A549 (cell line): Measurements from ENCODE around the gene GTF2IRD1. TPM values are rescaled to one million over a fixed set of nuclear protein-coding genes. Genes with fewer than 3 reads are reported as not detected.
"Not testable (repeated sequence)": the region's sequence is repeated elsewhere in the genome, so short reads cannot be mapped to it uniquely, and the experiment has no call there.

Source experiments
- ATAC-seq, 2 experiments: fragments of 200-7000 bp in 1 of 2; fragments of >200 bp in 1 of 2; cut with Nextera tagmentation in 1 of 2; cut with Tn5 transposase in 1 of 2; 3 replicates each; pipeline versions ENCODE4 v1.8.0 to v1.9.1; 2018 to 2020; ENCODE audit warnings: mild to moderate bottlenecking in 1 of 2, moderate library complexity in 1 of 2
- CTCF ChIA-PET: fragments of 300-600 bp; sonication (Branson Sonifier 250); formaldehyde crosslinking; extraction: SDS; loops from one replicate; lab custom pipeline; 2021; ENCODE audit warnings: antibody characterized with exemption, inconsistent platforms; lab: Yijun Ruan, JAX
- POLR2A ChIA-PET: fragments of 350-600 bp; formaldehyde crosslinking; extraction: SDS; loops from one replicate; lab custom pipeline; 2021; ENCODE audit warnings: antibody characterized with exemption, inconsistent platforms; lab: Yijun Ruan, JAX
- DNase-seq, 2 experiments: peaks; one replicate each; pipeline versions ENCODE4 v3.0.0 to v3.0.0-alpha.2; 2011 to 2016; ENCODE audit warnings: low read depth in 1 of 2, low spot score in 1 of 2
- FAIRE-seq: peaks from 2 replicates; lab custom pipeline; 2011; peaks lifted over from hg19 to GRCh38; lab: Jason Lieb, UNC
- H3K27ac ChIP-seq, 2 experiments: fragments of >200 bp; sonication (Bioruptor Twin); formaldehyde crosslinking; 3 replicates each; pipeline ENCODE4 v1.5.1; 2016 to 2017
- H3K4me1 ChIP-seq: fragments of >200 bp; sonication (Bioruptor Twin); formaldehyde crosslinking; 3 replicates; pipeline ENCODE4 v1.6.1; 2016
- H3K4me2 ChIP-seq: fragments of >200 bp; sonication (Bioruptor Twin); formaldehyde crosslinking; 3 replicates; pipeline ENCODE4 v1.6.1; 2016
- H3K4me3 ChIP-seq: fragments of >200 bp; sonication (Bioruptor Twin); formaldehyde crosslinking; 3 replicates; pipeline ENCODE4 v1.5.1; 2016
- H3K9me3 ChIP-seq: fragments of >200 bp; sonication (Bioruptor Twin); formaldehyde crosslinking; 3 replicates; pipeline ENCODE4 v1.6.1; 2016
- BHLHE40 ChIP-seq: IDR thresholded peaks from 2 replicates; pipeline ENCODE4 v1.6.1; 2012; ENCODE audit warnings: low read depth, low read length, inconsistent platforms
- CBX8 ChIP-seq: fragments of 200-600 bp; sonication (generic); IDR thresholded peaks from 2 replicates; pipeline ENCODE4 v1.6.1; 2016
- CEBPB ChIP-seq, 2 experiments: fragments of >200 bp in 1 of 2; sonication (Bioruptor Twin) in 1 of 2; formaldehyde crosslinking in 1 of 2; IDR thresholded peaks; 2 replicates each; pipeline ENCODE4 v1.6.1; 2012 to 2016
- CHD4 ChIP-seq: fragments of 200-600 bp; sonication (generic); IDR thresholded peaks from 2 replicates; pipeline ENCODE4 v1.6.1; 2016; ENCODE audit warnings: antibody characterized with exemption, mild to moderate bottlenecking, borderline replicate concordance
- ESRRA ChIP-seq: fragments of 150-350 bp; IDR thresholded peaks from 2 replicates; pipeline ENCODE4 v1.6.1; 2014; ENCODE audit warnings: mild to moderate bottlenecking, low read length, borderline replicate concordance
- FOSL2 ChIP-seq, 2 experiments: fragments of 450-650 bp in 1 of 2; fragments of >200 bp in 1 of 2; sonication (Bioruptor Twin) in 1 of 2; formaldehyde crosslinking; IDR thresholded peaks; 2 replicates each; pipeline versions ENCODE4 v1.5.0 to v1.6.1; 2016 to 2020; ENCODE audit warnings: mild to moderate bottlenecking in 1 of 2, moderate library complexity in 1 of 2
- HDAC2 ChIP-seq: fragments of 200-600 bp; sonication (generic); IDR thresholded peaks from 2 replicates; pipeline ENCODE4 v1.6.1; 2016
- HEYL ChIP-seq: fragments of 250-450 bp; sonication (Bioruptor Pico); IDR thresholded peaks from 2 replicates; pipeline ENCODE4 v1.8.0; 2021; ENCODE audit warnings: mild to moderate bottlenecking, moderate library complexity
- HOXB13 ChIP-seq: fragments of 250-450 bp; sonication (Bioruptor Pico); IDR thresholded peaks from 2 replicates; pipeline ENCODE4 v1.5.0; 2020; ENCODE audit warnings: low read depth, mild to moderate bottlenecking, moderate library complexity
- HOXB5 ChIP-seq: fragments of 250-450 bp; sonication (Bioruptor Pico); IDR thresholded peaks from 2 replicates; pipeline ENCODE4 v1.5.0; 2020; ENCODE audit warnings: mild to moderate bottlenecking, moderate library complexity
- JUN ChIP-seq, 2 experiments: fragments of >200 bp; sonication (Bioruptor Twin); formaldehyde crosslinking; IDR thresholded peaks; 2 replicates in 1 of 2; 3 replicates in 1 of 2; pipeline ENCODE4 v1.6.1; 2016 to 2017
- JUNB ChIP-seq: fragments of >200 bp; sonication (Bioruptor Twin); formaldehyde crosslinking; IDR thresholded peaks from 2 replicates; pipeline ENCODE4 v1.6.1; 2016
- MAX ChIP-seq: IDR thresholded peaks from 2 replicates; pipeline ENCODE4 v1.6.1; 2012
- NFE2L2 ChIP-seq: fragments of 150-350 bp; conservative IDR thresholded peaks from 2 replicates; pipeline ENCODE4 v1.6.1; 2014; ENCODE audit warnings: low read length
- NPAS2 ChIP-seq: fragments of 250-450 bp; sonication (Bioruptor Pico); IDR thresholded peaks from 2 replicates; pipeline ENCODE4 v1.8.0; 2022; ENCODE audit warnings: mild to moderate bottlenecking, moderate library complexity, borderline replicate concordance
- PBX3 ChIP-seq: IDR thresholded peaks from 2 replicates; pipeline ENCODE4 v1.6.1; 2012
- POLR2A ChIP-seq: IDR thresholded peaks from 2 replicates; pipeline ENCODE4 v1.6.1; 2012; ENCODE audit warnings: mild to moderate bottlenecking, low read length
- RNF2 ChIP-seq: fragments of 200-600 bp; sonication (generic); IDR thresholded peaks from 2 replicates; pipeline ENCODE4 v1.6.1; 2016; ENCODE audit warnings: low read depth, mild to moderate bottlenecking, antibody characterized with exemption, moderate library complexity, borderline replicate concordance
- ZC3H11A ChIP-seq: fragments of 450-650 bp; IDR thresholded peaks from 2 replicates; pipeline ENCODE4 v1.6.1; 2014; ENCODE audit warnings: antibody characterized with exemption, mild to moderate bottlenecking
- ZFP36 ChIP-seq: fragments of 450-650 bp; IDR thresholded peaks from 2 replicates; pipeline ENCODE4 v1.6.1; 2014; ENCODE audit warnings: borderline replicate concordance; ENCODE audit not compliant: partially characterized antibody
- WGBS: methylation state at CpG from one replicate; pipeline ENCODE4 v1.1.6; 2017; ENCODE audit errors: missing lambda C conversion rate; 5-methylcytosine and 5-hydroxymethylcytosine counted together
- polyA plus RNA-seq, 4 experiments: library from polyadenylated mRNA; depleted of rRNA in 3 of 4; stranded (reverse); fragments of >200 nt; fragmentation: RNase III in 1 of 4; extraction: RNeasy Plus Mini Kit Qiagen cat#74134 plus additional on column Dnase treatment in 1 of 4; gene quantifications; 2 replicates in 3 of 4; 3 replicates in 1 of 4; pipeline ENCODE4 v1.2.3, GENCODE V29; 2011 to 2017
- TF ChIP-seq, protein P1 (sequence below): IDR thresholded peaks from 2 replicates; pipeline ENCODE4 v1.6.1; 2012; ENCODE audit warnings: low read depth, borderline replicate concordance
- TF ChIP-seq, protein P2 (sequence below): fragments of >200 bp; sonication (Bioruptor Twin); formaldehyde crosslinking; IDR thresholded peaks from 2 replicates; pipeline ENCODE4 v1.6.1; 2016

Gene GTF2IRD1
- polyA plus RNA-seq, 2 of the 4 experiments (the other 2 are of a cell fraction): 19.9 to 20.5 TPM

- H3K4me1 ChIP-seq: peaks cover 21% of the 10 kb centered on the region
- DNase-seq, H3K4me2 ChIP-seq, FAIRE-seq, ATAC-seq, H3K9me3 ChIP-seq, H3K4me3 ChIP-seq: not testable (repeated sequence)
- ChIA-PET CTCF (interaction anchor here (1.1 to 1.8 kb wide), 3 partner anchors 10 to 78 kb away, joined by 4 to 6 read pairs (median 5); no protein-coding TSS in a partner anchor), POLR2A (interaction anchor here (0.7 kb wide), 1 partner anchor 8 kb away, joined by 8 read pairs; no protein-coding TSS in a partner anchor)
- TF ChIP-seq CEBPB (IDR thresholded peaks at IDR 0.05): 0 out of 4 replicates have a peak, but pooled peaks of 1 of the 2 experiments have one; percentile 12
- H3K27ac ChIP-seq: peak overlapping the region; percentile 12 to 54; a peak in 4 of 6 replicates
- WGBS: 85% methylated on average over 8 of the region's 8 CpGs
These were observed 34.9 kb downstream of the GTF2IRD1 start for GRCh38 chr7:74488518-74489030.

- POLR2A ChIA-PET: interaction anchor here (0.7 kb wide), 1 partner anchor 12 kb away, joined by 3 read pairs; no protein-coding TSS in a partner anchor
- no peak for DNase-seq
- peak; percentile 30 to 41; a peak in 3 of 6 replicates for ATAC-seq
- TF ChIP-seq ZC3H11A (no peak), HOXB13 (no peak), ZFP36 (no peak), CHD4 (no peak), HOXB5 (no peak), POLR2A (no peak), CBX8 (no peak)
- Histone ChIP-seq H3K4me2 (no peak overlapping the region), H3K4me1 (peaks cover 8% of the 10 kb centered on the region; the same call in 2 of the 3 replicates), H3K4me3 (no peak overlapping the region), H3K9me3 (no peaks in the 10 kb centered on the region; the same call in 2 of the 3 replicates), H3K27ac (peak overlapping the region in 1 of 2 experiments; percentile 58; a peak in 3 of 6 replicates)
- CTCF ChIA-PET: interaction anchor here (1.5 to 2.9 kb wide), 3 partner anchors 12 to 76 kb away, joined by 5 to 11 read pairs (median 5); no protein-coding TSS in a partner anchor
- FAIRE-seq: no peak
- WGBS: 85% methylated on average over 19 of the region's 19 CpGs
These were observed 36.6 kb downstream of the GTF2IRD1 start for GRCh38 chr7:74489997-74490945.

GRCh38 chr7:74491490-74491889 lies 37.8 kb downstream of the GTF2IRD1 start:
- H3K4me3 ChIP-seq, FAIRE-seq, ATAC-seq, H3K9me3 ChIP-seq, DNase-seq, POLR2A ChIA-PET, H3K4me1 ChIP-seq, H3K27ac ChIP-seq, H3K4me2 ChIP-seq: not testable (repeated sequence)
- 93% methylated on average over 2 of the region's 2 CpGs for WGBS
- CTCF ChIA-PET: interaction anchor here (0.6 to 2.9 kb wide), 3 partner anchors 14 to 120 kb away, joined by 3 to 11 read pairs (median 5); no protein-coding TSS in a partner anchor

DNA sequence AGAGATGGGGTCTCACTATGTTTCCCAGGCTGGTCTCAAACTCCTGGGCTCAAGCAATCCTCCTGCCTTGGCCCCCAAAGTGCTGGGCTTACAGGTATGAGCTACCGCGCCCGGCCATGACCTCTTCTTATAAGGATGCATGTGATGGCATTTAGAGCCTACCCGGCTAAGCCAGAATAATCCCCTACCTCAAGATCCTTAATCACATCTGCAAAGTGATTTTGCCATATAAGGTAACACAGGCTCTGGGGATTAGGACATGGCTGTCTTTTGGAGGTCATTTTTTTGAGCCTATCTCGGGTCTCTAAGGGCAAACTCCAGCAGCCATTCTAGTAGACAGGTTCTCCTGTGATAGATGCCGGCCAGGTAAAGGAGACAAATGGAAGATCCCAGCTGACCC lies 39.6 kb downstream of the GTF2IRD1 start:
- Histone ChIP-seq H3K4me2 (no peak overlapping the region), H3K9me3 (no peaks in the 10 kb centered on the region; the same call in 2 of the 3 replicates), H3K4me1 (no peaks in the 10 kb centered on the region), H3K4me3 (no peak overlapping the region), H3K27ac (peak overlapping the region in 1 of 2 experiments; percentile 20; a peak in 2 of 6 replicates)
- ChIA-PET POLR2A (interaction anchor here (0.7 kb wide), 1 partner anchor 49 kb away, joined by 4 read pairs; no protein-coding TSS in a partner anchor), CTCF (interaction anchor here (1.2 to 2.0 kb wide), 2 partner anchors 14 to 19 kb away, joined by 3 to 7 read pairs; no protein-coding TSS in a partner anchor)
- WGBS: 91% methylated on average over 6 of the region's 6 CpGs
- FAIRE-seq (no peak), DNase-seq (no peak), ATAC-seq (no peak)
- TF ChIP-seq, protein P1, sequence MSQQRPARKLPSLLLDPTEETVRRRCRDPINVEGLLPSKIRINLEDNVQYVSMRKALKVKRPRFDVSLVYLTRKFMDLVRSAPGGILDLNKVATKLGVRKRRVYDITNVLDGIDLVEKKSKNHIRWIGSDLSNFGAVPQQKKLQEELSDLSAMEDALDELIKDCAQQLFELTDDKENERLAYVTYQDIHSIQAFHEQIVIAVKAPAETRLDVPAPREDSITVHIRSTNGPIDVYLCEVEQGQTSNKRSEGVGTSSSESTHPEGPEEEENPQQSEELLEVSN: no peak

- ChIA-PET CTCF (interaction anchor here (1.2 to 2.0 kb wide), 2 partner anchors 13 to 18 kb away, joined by 3 to 7 read pairs; no protein-coding TSS in a partner anchor), POLR2A (no interaction called here)
- no peak for ATAC-seq
- DNase-seq: no peak
- H3K27ac ChIP-seq: peak overlapping the region in 1 of 2 experiments; percentile 20; a peak in 2 of 6 replicates
- no peak for FAIRE-seq
- H3K4me3 ChIP-seq: no peak overlapping the region
- H3K4me1 ChIP-seq: no peaks in the 10 kb centered on the region
- H3K4me2 ChIP-seq: no peak overlapping the region
- no peaks in the 10 kb centered on the region; the same call in 2 of the 3 replicates for H3K9me3 ChIP-seq
- 96% methylated on average over 14 of the region's 14 CpGs for WGBS
- TF ChIP-seq, protein P2, sequence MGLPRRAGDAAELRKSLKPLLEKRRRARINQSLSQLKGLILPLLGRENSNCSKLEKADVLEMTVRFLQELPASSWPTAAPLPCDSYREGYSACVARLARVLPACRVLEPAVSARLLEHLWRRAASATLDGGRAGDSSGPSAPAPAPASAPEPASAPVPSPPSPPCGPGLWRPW: no peak
- no peak for TF ChIP-seq MAX
- TF ChIP-seq RNF2: no peak
- TF ChIP-seq HDAC2: no peak
- no peak for TF ChIP-seq ESRRA
- TF ChIP-seq FOSL2 (IDR thresholded peaks at IDR 0.05): no peak
- TF ChIP-seq FOSL2 (CRISPR knock-in tag; IDR thresholded peaks at IDR 0.05): no peak
- no peak for TF ChIP-seq NFE2L2
- no peak for TF ChIP-seq JUN (IDR thresholded peaks at IDR 0.05)
- no peak for TF ChIP-seq HEYL
- no peak for TF ChIP-seq CHD4
- TF ChIP-seq JUNB: no peak
- TF ChIP-seq PBX3: no peak
- TF ChIP-seq POLR2A: no peak
- TF ChIP-seq NPAS2: no peak
- no peak for TF ChIP-seq BHLHE40
These were observed 40.4 kb downstream of the GTF2IRD1 start for GRCh38 chr7:74494076-74494548.
